SU-DHL-6 (cell line): Measurements from ENCODE around the gene CEBPG.

Experiments
- H2AFZ ChIP-seq: fragments of 200-600 bp; sonication (generic); 2 replicates; pipeline ENCODE4 v1.6.1; 2014; ENCODE audit warnings: low read depth, mild to moderate bottlenecking, moderate library complexity, mixed read lengths, antibody characterized with exemption, low read length; ENCODE audit not compliant: severe bottlenecking
- H3F3A ChIP-seq: fragments of 200-600 bp; shearing (Covaris generic); 2 replicates; pipeline ENCODE4 v1.6.0; 2016; ENCODE audit warnings: antibody characterized with exemption, mild to moderate bottlenecking; ENCODE audit not compliant: insufficient read depth
- H3K27ac ChIP-seq: fragments of 200-600 bp; sonication (generic); 2 replicates; pipeline ENCODE4 v1.5.1; 2016; ENCODE audit warnings: low read depth, mild to moderate bottlenecking, low read length, moderate library complexity, mixed read lengths
- H3K27me3 ChIP-seq: fragments of 200-600 bp; sonication (generic), shearing (Covaris generic); 2 replicates; pipeline ENCODE4 v1.6.0; 2014; ENCODE audit warnings: mild to moderate bottlenecking, low read length
- H3K36me3 ChIP-seq: fragments of 200-600 bp; sonication (generic); 2 replicates; pipeline ENCODE4 v1.6.1; 2014; ENCODE audit warnings: mild to moderate bottlenecking, low read length, mixed read lengths
- H3K4me2 ChIP-seq: fragments of 300-600, 200-600 bp; shearing (Covaris generic), sonication (generic); 2 replicates; pipeline ENCODE4 v1.6.0; 2014; ENCODE audit warnings: low read length, low read depth, mild to moderate bottlenecking; ENCODE audit not compliant: poor library complexity, severe bottlenecking
- H3K4me3 ChIP-seq: fragments of 200-600 bp; sonication (generic); 2 replicates; pipeline ENCODE4 v1.5.1; 2014; ENCODE audit warnings: antibody characterized with exemption, low read length, mild to moderate bottlenecking, mixed read lengths; ENCODE audit not compliant: insufficient read depth, poor library complexity, severe bottlenecking
- H3K79me2 ChIP-seq: fragments of 200-600 bp; sonication (generic); 2 replicates; pipeline ENCODE4 v1.6.1; 2014; ENCODE audit warnings: mild to moderate bottlenecking, low read length, moderate library complexity; ENCODE audit not compliant: insufficient read depth
- H3K9ac ChIP-seq: fragments of 200-600 bp; sonication (generic); 2 replicates; pipeline ENCODE4 v1.7.0; 2014; ENCODE audit warnings: mild to moderate bottlenecking, low read length
- H3K9me2 ChIP-seq: fragments of 200-600 bp; sonication (generic); replicated peaks from 2 replicates; pipeline ENCODE4 v1.6.1; 2014; ENCODE audit warnings: low read length; ENCODE audit not compliant: insufficient read depth
- H3K9me3 ChIP-seq: fragments of 200-600 bp; sonication (generic); 2 replicates; pipeline ENCODE4 v1.6.1; 2014; ENCODE audit warnings: low read length, mixed read lengths; ENCODE audit not compliant: insufficient read depth
- H4K20me1 ChIP-seq: fragments of 200-600 bp; sonication (generic); 2 replicates; pipeline ENCODE4 v1.6.1; 2014; ENCODE audit warnings: low read depth, mild to moderate bottlenecking, antibody characterized with exemption, low read length, moderate library complexity, mixed read lengths
- CTCF ChIP-seq: fragments of 200-600 bp; sonication (generic); IDR thresholded peaks from one replicate; pipeline ENCODE4 v1.5.1; 2017; ENCODE audit warnings: antibody characterized with exemption, mild to moderate bottlenecking, low read length, moderate library complexity; ENCODE audit not compliant: insufficient read depth, poor library complexity, severe bottlenecking
- EZH2phosphoT487 ChIP-seq: fragments of 200-600 bp; sonication (generic), shearing (Covaris generic); conservative IDR thresholded peaks from 2 replicates; pipeline ENCODE4 v1.6.1; 2018; ENCODE audit warnings: mild to moderate bottlenecking, antibody characterized with exemption, low read length, moderate library complexity, mixed read lengths

The CEBPG gene

GRCh38 chr19:33403973-33404304, 30.4 kb downstream of the CEBPG start:
- no peaks in the 10 kb centered on the region for H3K9me2 ChIP-seq
- no peak overlapping the region for H3K4me3 ChIP-seq
- H3K79me2 ChIP-seq, result no peaks in the 10 kb centered on the region
- no peak overlapping the region for H2AFZ ChIP-seq
- H3K27ac ChIP-seq, result no peak overlapping the region
- H3K27me3 ChIP-seq, result no peaks in the 10 kb centered on the region
- no peaks in the 10 kb centered on the region for H3K9me3 ChIP-seq
- no peaks in the 10 kb centered on the region for H3F3A ChIP-seq
- H4K20me1 ChIP-seq, result no peaks in the 10 kb centered on the region
- no peak overlapping the region for H3K9ac ChIP-seq
- no peak for TF ChIP-seq CTCF
- no peak for TF ChIP-seq EZH2phosphoT487
- H3K4me2 ChIP-seq, result no peak overlapping the region
- H3K36me3 ChIP-seq, result no peaks in the 10 kb centered on the region

- Histone ChIP-seq H3K9me2 (no peaks in the 10 kb centered on the region), H3K9me3 (no peaks in the 10 kb centered on the region), H3K27ac (no peak overlapping the region), H3K36me3 (no peaks in the 10 kb centered on the region), H2AFZ (no peak overlapping the region), H3K4me3 (no peak overlapping the region), H3F3A (no peaks in the 10 kb centered on the region), H3K27me3 (no peaks in the 10 kb centered on the region), H3K9ac (no peak overlapping the region), H3K79me2 (no peaks in the 10 kb centered on the region), H3K4me2 (no peak overlapping the region), H4K20me1 (no peaks in the 10 kb centered on the region)
- no peak for TF ChIP-seq CTCF
- no peak for TF ChIP-seq EZH2phosphoT487
Observed at GRCh38 chr19:33404506-33405253, 31.2 kb downstream of the CEBPG start.

- no peaks in the 10 kb centered on the region for H3K79me2 ChIP-seq
- no peaks in the 10 kb centered on the region for H3K9me3 ChIP-seq
- H3K4me2 ChIP-seq, result no peak overlapping the region
- H3K36me3 ChIP-seq, result no peaks in the 10 kb centered on the region
- H3K9ac ChIP-seq, result no peak overlapping the region
- H3K9me2 ChIP-seq, result no peaks in the 10 kb centered on the region
- H3K4me3 ChIP-seq, result no peak overlapping the region
- no peaks in the 10 kb centered on the region for H3F3A ChIP-seq
- H2AFZ ChIP-seq, result no peak overlapping the region
- no peak for TF ChIP-seq EZH2phosphoT487
- TF ChIP-seq CTCF, result no peak
- H3K27ac ChIP-seq, result no peak overlapping the region
- no peaks in the 10 kb centered on the region for H4K20me1 ChIP-seq
- no peaks in the 10 kb centered on the region for H3K27me3 ChIP-seq
Observed at GRCh38 chr19:33405254-33405552, 31.7 kb downstream of the CEBPG start.
